Fibroblast of lung (primary cell): ENCODE results near the gene SLC15A1.

Source experiments
- EZH2 ChIP-seq: IDR thresholded peaks from 2 replicates; pipeline ENCODE4 v1.5.1; 2012; ENCODE audit warnings: low read length, control low read depth, mild to moderate bottlenecking; ENCODE audit errors: missing control alignments
- TF ChIP-seq, protein P1 (sequence below), 2 donors: IDR thresholded peaks in 1 of 2; conservative IDR thresholded peaks in 1 of 2; 1 replicate in 1 of 2; 2 replicates in 1 of 2; pipeline ENCODE4 v1.5.1; 2011 to 2012; ENCODE audit warnings: low read length in 2 of 2, control low read depth in 1 of 2, inconsistent platforms in 1 of 2, low read depth in 1 of 2, mild to moderate bottlenecking in 1 of 2

- TF ChIP-seq EZH2: no peak
- TF ChIP-seq, protein P1, sequence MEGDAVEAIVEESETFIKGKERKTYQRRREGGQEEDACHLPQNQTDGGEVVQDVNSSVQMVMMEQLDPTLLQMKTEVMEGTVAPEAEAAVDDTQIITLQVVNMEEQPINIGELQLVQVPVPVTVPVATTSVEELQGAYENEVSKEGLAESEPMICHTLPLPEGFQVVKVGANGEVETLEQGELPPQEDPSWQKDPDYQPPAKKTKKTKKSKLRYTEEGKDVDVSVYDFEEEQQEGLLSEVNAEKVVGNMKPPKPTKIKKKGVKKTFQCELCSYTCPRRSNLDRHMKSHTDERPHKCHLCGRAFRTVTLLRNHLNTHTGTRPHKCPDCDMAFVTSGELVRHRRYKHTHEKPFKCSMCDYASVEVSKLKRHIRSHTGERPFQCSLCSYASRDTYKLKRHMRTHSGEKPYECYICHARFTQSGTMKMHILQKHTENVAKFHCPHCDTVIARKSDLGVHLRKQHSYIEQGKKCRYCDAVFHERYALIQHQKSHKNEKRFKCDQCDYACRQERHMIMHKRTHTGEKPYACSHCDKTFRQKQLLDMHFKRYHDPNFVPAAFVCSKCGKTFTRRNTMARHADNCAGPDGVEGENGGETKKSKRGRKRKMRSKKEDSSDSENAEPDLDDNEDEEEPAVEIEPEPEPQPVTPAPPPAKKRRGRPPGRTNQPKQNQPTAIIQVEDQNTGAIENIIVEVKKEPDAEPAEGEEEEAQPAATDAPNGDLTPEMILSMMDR (conservative IDR thresholded peaks at IDR 0.05 in 1 of 2, IDR thresholded peaks at IDR 0.05 in 1 of 2; ENCODE audit: low read depth in 1 of 2, low read length in 2 of 2): no peak
Observed at GRCh38 chr13:98730441-98730840, 22.0 kb downstream of the SLC15A1 start.
